ENCODE data around the gene SLC25A51. TPM values are rescaled to one million over a fixed set of nuclear protein-coding genes. Genes with fewer than 3 reads are reported as not detected.

SLC25A51 gene
- total RNA-seq, 3 donors from 2014 or later: 20.6 to 32.2 (median 22.4) TPM

GRCh38 chr9:37949576-37949975, 45.6 kb upstream of the SLC25A51 start:
- H3K4me1 ChIP-seq (ENCODE audit: low read depth): no peaks in the 10 kb centered on the region
- no peak for DNase-seq
- H3K4me3 ChIP-seq: no peak overlapping the region
- no peak for ATAC-seq
- no peak for TF ChIP-seq CTCF (IDR thresholded peaks at IDR 0.05)
- H3K9me3 ChIP-seq: no peaks in the 10 kb centered on the region
- intact Hi-C loops (cut with DNase I, micrococcal nuclease): no loop called here
- no peaks in the 10 kb centered on the region for H3K36me3 ChIP-seq (ENCODE audit: low read depth)

GRCh38 chr9:37948417-37948980, 44.6 kb upstream of the SLC25A51 start:
- no peak overlapping the region for H3K4me3 ChIP-seq
- ATAC-seq (no peak), DNase-seq (no peak)
- intact Hi-C loops (cut with DNase I, micrococcal nuclease): no loop called here
- H3K4me1 ChIP-seq (ENCODE audit: low read depth): no peaks in the 10 kb centered on the region
- H3K9me3 ChIP-seq: no peaks in the 10 kb centered on the region
- H3K36me3 ChIP-seq (ENCODE audit: low read depth): no peaks in the 10 kb centered on the region
- TF ChIP-seq CTCF (IDR thresholded peaks at IDR 0.05): no peak

GRCh38 chr9:37947977-37948376, 44.0 kb upstream of the SLC25A51 start:
- Histone ChIP-seq H3K9me3 (no peaks in the 10 kb centered on the region), H3K4me1 (ENCODE audit: low read depth) (no peaks in the 10 kb centered on the region), H3K4me3 (no peak overlapping the region), H3K36me3 (ENCODE audit: low read depth) (no peaks in the 10 kb centered on the region)
- TF ChIP-seq CTCF (IDR thresholded peaks at IDR 0.05): no peak
- ATAC-seq: no peak
- no peak for DNase-seq
- intact Hi-C loops (cut with DNase I, micrococcal nuclease): no loop called here

- Histone ChIP-seq H3K4me1 (ENCODE audit: low read depth) (no peaks in the 10 kb centered on the region), H3K9me3 (no peaks in the 10 kb centered on the region), H3K36me3 (ENCODE audit: low read depth) (no peaks in the 10 kb centered on the region), H3K4me3 (no peak overlapping the region)
- DNase-seq (no peak), ATAC-seq (no peak)
- no peak for TF ChIP-seq CTCF (IDR thresholded peaks at IDR 0.05)
- intact Hi-C loops (cut with DNase I, micrococcal nuclease): no loop called here
Measured at GRCh38 chr9:37947471-37947870, 43.5 kb upstream of the SLC25A51 start.

GRCh38 chr9:37946971-37947370, 43.0 kb upstream of the SLC25A51 start:
- intact Hi-C loops (cut with DNase I, micrococcal nuclease): no loop called here
- Histone ChIP-seq H3K36me3 (ENCODE audit: low read depth) (no peaks in the 10 kb centered on the region), H3K4me1 (ENCODE audit: low read depth) (no peaks in the 10 kb centered on the region), H3K4me3 (no peak overlapping the region), H3K9me3 (no peaks in the 10 kb centered on the region)
- TF ChIP-seq CTCF (IDR thresholded peaks at IDR 0.05): no peak
- DNase-seq: no peak
- no peak for ATAC-seq

GRCh38 chr9:37946041-37946440, 42.1 kb upstream of the SLC25A51 start:
- Histone ChIP-seq H3K36me3 (ENCODE audit: low read depth) (no peaks in the 10 kb centered on the region), H3K4me3 (no peak overlapping the region), H3K4me1 (ENCODE audit: low read depth) (no peaks in the 10 kb centered on the region), H3K9me3 (no peaks in the 10 kb centered on the region)
- DNase-seq (no peak), ATAC-seq (no peak)
- no peak for TF ChIP-seq CTCF (IDR thresholded peaks at IDR 0.05)
- intact Hi-C loops (cut with DNase I, micrococcal nuclease): no loop called here

All from mucosa of descending colon (tissue), 3 donors.